ENCODE measurements around the gene CD93.

DNA sequence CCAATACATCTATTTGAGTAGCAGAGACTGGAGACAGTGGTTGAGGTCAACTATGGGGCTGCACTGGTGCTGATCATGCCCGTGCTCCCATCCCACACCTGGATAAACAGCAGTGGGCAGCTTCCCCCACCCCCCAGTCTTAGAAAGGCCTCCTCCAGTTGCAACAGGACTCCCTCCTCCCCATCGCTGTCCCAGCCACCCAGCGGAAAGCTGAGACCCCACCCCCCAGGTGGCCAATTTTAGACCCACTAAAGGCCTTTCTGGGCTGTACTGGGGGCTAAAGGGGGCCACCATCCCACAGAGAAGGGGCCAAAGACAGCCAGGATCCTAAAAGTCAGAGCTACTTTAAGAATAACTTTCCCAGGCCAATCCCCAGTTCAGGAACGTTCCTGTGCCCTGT, 52.2 kb downstream of the CD93 start:
- no peak for TF ChIP-seq MYC (IDR thresholded peaks at IDR 0.05; ENCODE audit: borderline replicate concordance, low read length)
- no peak for TF ChIP-seq CTCF (IDR thresholded peaks at IDR 0.05)
- TF ChIP-seq, protein P1, sequence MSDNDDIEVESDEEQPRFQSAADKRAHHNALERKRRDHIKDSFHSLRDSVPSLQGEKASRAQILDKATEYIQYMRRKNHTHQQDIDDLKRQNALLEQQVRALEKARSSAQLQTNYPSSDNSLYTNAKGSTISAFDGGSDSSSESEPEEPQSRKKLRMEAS (IDR thresholded peaks at IDR 0.05): no peak
